ENCODE data around the gene FOSB.

Gene FOSB

GRCh38 chr19:45467456-45468158 lies at the start of gene FOSB:
Gene FOSB, plus strand, starts transcription at chr19:45467996. Its CDS starts 591 bp downstream, at chr19:45468587.
- TF ChIP-seq CTCF (IDR thresholded peaks at IDR 0.05; ENCODE audit: extremely low read depth, missing control alignments), result no peak
- peak; percentile 96 for DNase-seq (ENCODE audit: low spot score)

GRCh38 chr19:45418802-45419201 lies 49.0 kb upstream of the FOSB start:
- DNase-seq (ENCODE audit: low spot score), result no peak
- TF ChIP-seq CTCF (IDR thresholded peaks at IDR 0.05; ENCODE audit: extremely low read depth, missing control alignments), result no peak

GRCh38 chr19:45419396-45419795 lies 48.4 kb upstream of the FOSB start:
- no peak for TF ChIP-seq CTCF (IDR thresholded peaks at IDR 0.05; ENCODE audit: extremely low read depth, missing control alignments)
- peak; percentile 78 for DNase-seq (ENCODE audit: low spot score)

GRCh38 chr19:45419895-45420294 lies 47.9 kb upstream of the FOSB start:
- TF ChIP-seq CTCF (IDR thresholded peaks at IDR 0.05; ENCODE audit: extremely low read depth, missing control alignments), result no peak
- no peak for DNase-seq (ENCODE audit: low spot score)

- TF ChIP-seq CTCF (IDR thresholded peaks at IDR 0.05; ENCODE audit: extremely low read depth, missing control alignments), result no peak
- DNase-seq (ENCODE audit: low spot score), result no peak
These were observed 47.4 kb upstream of the FOSB start for GRCh38 chr19:45420356-45420755.

GRCh38 chr19:45420871-45421270 lies 46.9 kb upstream of the FOSB start:
- TF ChIP-seq CTCF (IDR thresholded peaks at IDR 0.05; ENCODE audit: extremely low read depth, missing control alignments), result no peak
- no peak for DNase-seq (ENCODE audit: low spot score)

GRCh38 chr19:45421947-45422498 lies 45.8 kb upstream of the FOSB start:
- no peak for DNase-seq (ENCODE audit: low spot score)
- no peak for TF ChIP-seq CTCF (IDR thresholded peaks at IDR 0.05; ENCODE audit: extremely low read depth, missing control alignments)
